Lower leg skin (tissue), 3 donors: ENCODE data around the gene DYNLRB1.

Experiments
- POLR2A ChIP-seq, 2 donors: fragments of 450-650 bp; IDR thresholded peaks; one replicate each; pipeline ENCODE4 v1.6.1; 2016 to 2017; ENCODE audit warnings: antibody characterized with exemption in 2 of 2, mild to moderate bottlenecking in 1 of 2, moderate library complexity in 1 of 2
- TF ChIP-seq, protein P1 (sequence below), 3 donors: fragments of 450-650 bp; IDR thresholded peaks; one replicate each; pipeline ENCODE4 v1.5.1; 2016; ENCODE audit warnings: antibody characterized with exemption in 3 of 3, mild to moderate bottlenecking in 3 of 3, moderate library complexity in 2 of 3

DNA sequence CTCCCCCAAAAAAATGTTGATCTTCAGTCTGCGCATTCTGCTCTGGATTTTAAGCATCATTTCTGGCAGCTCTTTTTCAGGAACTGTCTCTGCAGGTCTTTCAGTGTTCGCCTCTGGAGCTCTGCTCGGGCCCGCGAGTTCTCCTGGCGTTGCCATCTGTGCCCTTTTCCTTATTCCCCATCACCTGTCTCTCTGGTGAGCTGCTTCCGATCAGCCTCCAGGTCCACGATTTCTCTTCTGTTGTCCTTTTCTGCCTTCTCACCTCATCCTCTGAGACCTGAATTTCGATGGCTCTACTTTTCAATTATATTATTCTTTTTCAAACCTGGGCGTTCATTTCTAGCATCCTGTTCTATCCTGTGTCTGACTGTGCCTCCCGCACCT, 41.7 kb downstream of the DYNLRB1 start:
- TF ChIP-seq POLR2A (IDR thresholded peaks at IDR 0.05): no peak
- TF ChIP-seq, protein P1, sequence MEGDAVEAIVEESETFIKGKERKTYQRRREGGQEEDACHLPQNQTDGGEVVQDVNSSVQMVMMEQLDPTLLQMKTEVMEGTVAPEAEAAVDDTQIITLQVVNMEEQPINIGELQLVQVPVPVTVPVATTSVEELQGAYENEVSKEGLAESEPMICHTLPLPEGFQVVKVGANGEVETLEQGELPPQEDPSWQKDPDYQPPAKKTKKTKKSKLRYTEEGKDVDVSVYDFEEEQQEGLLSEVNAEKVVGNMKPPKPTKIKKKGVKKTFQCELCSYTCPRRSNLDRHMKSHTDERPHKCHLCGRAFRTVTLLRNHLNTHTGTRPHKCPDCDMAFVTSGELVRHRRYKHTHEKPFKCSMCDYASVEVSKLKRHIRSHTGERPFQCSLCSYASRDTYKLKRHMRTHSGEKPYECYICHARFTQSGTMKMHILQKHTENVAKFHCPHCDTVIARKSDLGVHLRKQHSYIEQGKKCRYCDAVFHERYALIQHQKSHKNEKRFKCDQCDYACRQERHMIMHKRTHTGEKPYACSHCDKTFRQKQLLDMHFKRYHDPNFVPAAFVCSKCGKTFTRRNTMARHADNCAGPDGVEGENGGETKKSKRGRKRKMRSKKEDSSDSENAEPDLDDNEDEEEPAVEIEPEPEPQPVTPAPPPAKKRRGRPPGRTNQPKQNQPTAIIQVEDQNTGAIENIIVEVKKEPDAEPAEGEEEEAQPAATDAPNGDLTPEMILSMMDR (IDR thresholded peaks at IDR 0.05): no peak
